HepG2 (cell line): ENCODE results near the gene SLC25A25. TPM values are rescaled to one million over a fixed set of nuclear protein-coding genes. Genes with fewer than 3 reads are reported as not detected.

ENCODE experiments used
- CAMTA2 ChIP-seq: sonication (generic); formaldehyde crosslinking; IDR thresholded peaks from 2 replicates; pipeline ENCODE4 v1.4.0; 2020; ENCODE audit warnings: mild to moderate bottlenecking, missing genetic modification reagents, borderline replicate concordance
- ETV5 ChIP-seq: IDR thresholded peaks from 2 replicates; pipeline ENCODE4 v1.6.1; 2018; ENCODE audit warnings: missing biosample characterization, missing genetic modification reagents, inconsistent platforms, borderline replicate concordance
- ETV6 ChIP-seq: sonication (generic); formaldehyde crosslinking; conservative IDR thresholded peaks from 2 replicates; pipeline ENCODE4 v1.4.0; 2020; ENCODE audit warnings: missing genetic modification reagents
- FOXO1 ChIP-seq: sonication (generic); formaldehyde crosslinking; IDR thresholded peaks from 2 replicates; pipeline ENCODE4 v1.4.0; 2020; ENCODE audit warnings: missing genetic modification reagents
- GTF2F1 ChIP-seq: fragments of 150-350 bp; IDR thresholded peaks from 2 replicates; pipeline ENCODE4 v1.6.1; 2014; ENCODE audit warnings: low read length
- NCOA2 ChIP-seq: sonication (generic); formaldehyde crosslinking; IDR thresholded peaks from 2 replicates; pipeline ENCODE4 v1.8.0; 2022; ENCODE audit warnings: inconsistent platforms
- NPAS2 ChIP-seq: sonication (generic); formaldehyde crosslinking; IDR thresholded peaks from 2 replicates; pipeline ENCODE4 v1.8.0; 2022; ENCODE audit warnings: mild to moderate bottlenecking, missing genetic modification reagents, borderline replicate concordance
- NR2F2 ChIP-seq: IDR thresholded peaks from 2 replicates; pipeline ENCODE4 v1.6.1; 2012; ENCODE audit warnings: low read depth, inconsistent platforms, borderline replicate concordance
- RAD21 ChIP-seq: fragments of 450-650 bp; formaldehyde crosslinking; IDR thresholded peaks from 2 replicates; pipeline ENCODE4 v1.5.0; 2020; ENCODE audit warnings: mild to moderate bottlenecking
- SETDB1 ChIP-seq: sonication (generic); formaldehyde crosslinking; IDR thresholded peaks from 2 replicates; pipeline ENCODE4 v1.5.1; 2020; ENCODE audit warnings: missing genetic modification reagents, mild to moderate bottlenecking, borderline replicate concordance
- SMAD1 ChIP-seq: sonication (generic); formaldehyde crosslinking; IDR thresholded peaks from 2 replicates; pipeline ENCODE4 v1.4.0; 2020; ENCODE audit warnings: missing genetic modification reagents, low read depth, mild to moderate bottlenecking, borderline replicate concordance
- SMYD3 ChIP-seq: sonication (generic); formaldehyde crosslinking; IDR thresholded peaks from 2 replicates; pipeline ENCODE4 v1.8.1; 2023; ENCODE audit warnings: mild to moderate bottlenecking, missing genetic modification reagents
- SRF ChIP-seq: IDR thresholded peaks from 2 replicates; pipeline ENCODE4 v1.6.1; 2011; ENCODE audit warnings: mild to moderate bottlenecking, low read depth, low read length, moderate library complexity
- ZNF124 ChIP-seq: sonication (generic); formaldehyde crosslinking; IDR thresholded peaks from 2 replicates; pipeline ENCODE4 v1.4.0; 2020; ENCODE audit warnings: missing genetic modification reagents
- ZNF180 ChIP-seq: sonication (generic); formaldehyde crosslinking; IDR thresholded peaks from 2 replicates; pipeline ENCODE4 v1.4.0; 2020; ENCODE audit warnings: low read depth, missing genetic modification reagents, borderline replicate concordance
- ZNF205 ChIP-seq: IDR thresholded peaks from 2 replicates; pipeline ENCODE4 v1.6.1; 2018; ENCODE audit warnings: missing biosample characterization, missing genetic modification reagents
- ZNF276 ChIP-seq: sonication (generic); formaldehyde crosslinking; IDR thresholded peaks from 2 replicates; pipeline ENCODE4 v1.4.0; 2020; ENCODE audit warnings: mild to moderate bottlenecking, low read depth, missing genetic modification reagents
- ZNF326 ChIP-seq: sonication (generic); formaldehyde crosslinking; IDR thresholded peaks from 2 replicates; pipeline ENCODE4 v1.4.0; 2020; ENCODE audit warnings: missing genetic modification reagents, borderline replicate concordance
- ZNF33A ChIP-seq: sonication (generic); formaldehyde crosslinking; IDR thresholded peaks from 2 replicates; pipeline ENCODE4 v1.5.1; 2020; ENCODE audit warnings: missing genetic modification reagents, mild to moderate bottlenecking, moderate library complexity, borderline replicate concordance
- ZSCAN9 ChIP-seq: IDR thresholded peaks from 2 replicates; pipeline ENCODE4 v1.6.1; 2016; ENCODE audit warnings: borderline replicate concordance
- polyA plus RNA-seq, 8 experiments: library from polyadenylated mRNA; depleted of rRNA in 3 of 8; stranded (reverse) in 7 of 8; unstranded in 1 of 8; fragments of >200 nt; fragmentation: Illumina TruSeq in 4 of 8; extraction: Trizol in 4 of 8; gene quantifications; 2 replicates each; pipeline versions ENCODE4 v1.2.1 to v1.2.3, GENCODE V29; 2011 to 2016; ENCODE audit warnings: low read depth in 4 of 8, missing spikeins in 1 of 8, mixed read lengths in 1 of 8; ENCODE audit not compliant: insufficient read depth in 1 of 8
- total RNA-seq, 5 experiments: library from RNA; depleted of rRNA; stranded (reverse); fragments of >200 nt; fragmentation: Illumina TruSeq; extraction: Trizol; gene quantifications; 2 replicates each; pipeline ENCODE4 v1.2.3, GENCODE V29; 2016; ENCODE audit warnings: low read depth in 1 of 5
- TF ChIP-seq, protein P1 (sequence below): sonication (generic); formaldehyde crosslinking; IDR thresholded peaks from 2 replicates; pipeline ENCODE4 v1.4.0; 2020; ENCODE audit warnings: missing genetic modification reagents
- TF ChIP-seq, protein P2 (sequence below): sonication (generic); formaldehyde crosslinking; IDR thresholded peaks from 2 replicates; pipeline ENCODE4 v1.8.0; 2022; ENCODE audit warnings: mild to moderate bottlenecking, missing genetic modification reagents; ENCODE audit not compliant: insufficient replicate concordance
- TF ChIP-seq, protein P3 (sequence below): sonication (generic); formaldehyde crosslinking; IDR thresholded peaks from 2 replicates; pipeline ENCODE4 v1.4.0; 2020; ENCODE audit warnings: missing genetic modification reagents

The SLC25A25 gene
- total and polyA plus RNA-seq, 2 of the 13 experiments (the other 11 are each of a cell fraction or from before 2014, with no cell fraction given) = 10.5 to 24.8 TPM

GRCh38 chr9:128117613-128118471 is 49.8 kb downstream of the SLC25A25 start (continued):
- TF ChIP-seq ZNF276 (CRISPR knock-in tag) (peak; percentile 39; the same call in 1 of the 2 replicates), ZNF33A (CRISPR knock-in tag) (no peak), ETV5 (CRISPR knock-in tag) (peak; percentile 37; the same call in 1 of the 2 replicates), ZNF205 (peak; percentile 61; the same call in 1 of the 2 replicates), NCOA2 (CRISPR knock-in tag) (peak; percentile 40; the same call in 1 of the 2 replicates), SRF (0 out of 2 replicates have a peak, but pooled peaks have one; percentile 7), ZSCAN9 (peak; percentile 57; the same call in 1 of the 2 replicates), CAMTA2 (CRISPR knock-in tag) (no peak), NR2F2 (peak; percentile 25; the same call in 1 of the 2 replicates), ZNF124 (peak; percentile 82; the same call in 1 of the 2 replicates), ETV6 (CRISPR knock-in tag) (no peak), FOXO1 (CRISPR knock-in tag) (peak; percentile 92), SMAD1 (CRISPR knock-in tag) (no peak), NPAS2 (CRISPR knock-in tag) (no peak), ZNF326 (CRISPR knock-in tag) (no peak), SMYD3 (CRISPR knock-in tag) (no peak), SETDB1 (no peak), ZNF180 (no peak), GTF2F1 (peak; percentile 44; the same call in 1 of the 2 replicates), RAD21 (CRISPR knock-in tag) (peak; percentile 98)
- TF ChIP-seq, protein P1, sequence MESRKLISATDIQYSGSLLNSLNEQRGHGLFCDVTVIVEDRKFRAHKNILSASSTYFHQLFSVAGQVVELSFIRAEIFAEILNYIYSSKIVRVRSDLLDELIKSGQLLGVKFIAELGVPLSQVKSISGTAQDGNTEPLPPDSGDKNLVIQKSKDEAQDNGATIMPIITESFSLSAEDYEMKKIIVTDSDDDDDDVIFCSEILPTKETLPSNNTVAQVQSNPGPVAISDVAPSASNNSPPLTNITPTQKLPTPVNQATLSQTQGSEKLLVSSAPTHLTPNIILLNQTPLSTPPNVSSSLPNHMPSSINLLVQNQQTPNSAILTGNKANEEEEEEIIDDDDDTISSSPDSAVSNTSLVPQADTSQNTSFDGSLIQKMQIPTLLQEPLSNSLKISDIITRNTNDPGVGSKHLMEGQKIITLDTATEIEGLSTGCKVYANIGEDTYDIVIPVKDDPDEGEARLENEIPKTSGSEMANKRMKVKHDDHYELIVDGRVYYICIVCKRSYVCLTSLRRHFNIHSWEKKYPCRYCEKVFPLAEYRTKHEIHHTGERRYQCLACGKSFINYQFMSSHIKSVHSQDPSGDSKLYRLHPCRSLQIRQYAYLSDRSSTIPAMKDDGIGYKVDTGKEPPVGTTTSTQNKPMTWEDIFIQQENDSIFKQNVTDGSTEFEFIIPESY (CRISPR knock-in tag) = peak; percentile 90
- TF ChIP-seq, protein P2, sequence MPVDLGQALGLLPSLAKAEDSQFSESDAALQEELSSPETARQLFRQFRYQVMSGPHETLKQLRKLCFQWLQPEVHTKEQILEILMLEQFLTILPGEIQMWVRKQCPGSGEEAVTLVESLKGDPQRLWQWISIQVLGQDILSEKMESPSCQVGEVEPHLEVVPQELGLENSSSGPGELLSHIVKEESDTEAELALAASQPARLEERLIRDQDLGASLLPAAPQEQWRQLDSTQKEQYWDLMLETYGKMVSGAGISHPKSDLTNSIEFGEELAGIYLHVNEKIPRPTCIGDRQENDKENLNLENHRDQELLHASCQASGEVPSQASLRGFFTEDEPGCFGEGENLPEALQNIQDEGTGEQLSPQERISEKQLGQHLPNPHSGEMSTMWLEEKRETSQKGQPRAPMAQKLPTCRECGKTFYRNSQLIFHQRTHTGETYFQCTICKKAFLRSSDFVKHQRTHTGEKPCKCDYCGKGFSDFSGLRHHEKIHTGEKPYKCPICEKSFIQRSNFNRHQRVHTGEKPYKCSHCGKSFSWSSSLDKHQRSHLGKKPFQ (CRISPR knock-in tag) = no peak
- TF ChIP-seq, protein P3, sequence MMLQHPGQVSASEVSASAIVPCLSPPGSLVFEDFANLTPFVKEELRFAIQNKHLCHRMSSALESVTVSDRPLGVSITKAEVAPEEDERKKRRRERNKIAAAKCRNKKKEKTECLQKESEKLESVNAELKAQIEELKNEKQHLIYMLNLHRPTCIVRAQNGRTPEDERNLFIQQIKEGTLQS (CRISPR knock-in tag) = no peak
